Measurements from ENCODE around the gene IL1RAPL1. TPM values are rescaled to one million over a fixed set of nuclear protein-coding genes. Genes with fewer than 3 reads are reported as not detected.
"Not testable (repeated sequence)": the region's sequence is repeated elsewhere in the genome, so short reads cannot be mapped to it uniquely, and the experiment has no call there.

IL1RAPL1 gene
- total RNA-seq, 4 donors from 2014 or later: 0.42 to 0.99 (median 0.46) TPM

DNA sequence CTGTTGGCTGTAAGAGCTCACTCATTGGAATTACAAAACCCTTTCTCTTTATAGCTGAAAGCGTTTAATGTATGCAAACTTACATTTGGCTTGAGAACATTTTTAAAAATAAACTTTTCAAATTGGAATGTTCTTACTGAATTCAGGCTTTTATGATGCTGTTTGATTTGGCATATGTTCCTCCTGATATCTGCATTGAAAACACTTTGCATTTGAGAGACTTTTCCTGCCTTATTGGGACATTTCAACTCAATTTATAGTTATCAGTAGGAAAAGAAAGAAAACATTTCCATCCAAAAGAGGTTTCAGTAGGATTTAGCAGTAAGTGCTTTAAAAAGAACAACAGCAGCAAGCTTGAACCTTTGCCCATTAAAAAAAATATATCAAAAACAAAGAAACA, 520.0 kb downstream of the IL1RAPL1 start:
- Histone ChIP-seq H3K36me3 (no peaks in the 10 kb centered on the region), H3K4me1 (no peaks in the 10 kb centered on the region), H3K27ac (replicated peaks in 1 of 4) (no peak overlapping the region), H3K9me3 (peaks cover 0 to 3% (median 0%) of the 10 kb centered on the region in 4 donors), H3K4me3 (no peak overlapping the region), H3K27me3 (no peaks in the 10 kb centered on the region)
- DNase-seq (ENCODE audit: extremely low spot score): no peak
- 41% methylated on average over 1 of the region's 1 CpG for WGBS
- TF ChIP-seq POLR2AphosphoS5 (IDR thresholded peaks at IDR 0.05) (no peak), POLR2A (IDR thresholded peaks at IDR 0.05; ENCODE audit: low read depth) (no peak), EP300 (IDR thresholded peaks at IDR 0.05) (no peak)
- TF ChIP-seq, protein P1, sequence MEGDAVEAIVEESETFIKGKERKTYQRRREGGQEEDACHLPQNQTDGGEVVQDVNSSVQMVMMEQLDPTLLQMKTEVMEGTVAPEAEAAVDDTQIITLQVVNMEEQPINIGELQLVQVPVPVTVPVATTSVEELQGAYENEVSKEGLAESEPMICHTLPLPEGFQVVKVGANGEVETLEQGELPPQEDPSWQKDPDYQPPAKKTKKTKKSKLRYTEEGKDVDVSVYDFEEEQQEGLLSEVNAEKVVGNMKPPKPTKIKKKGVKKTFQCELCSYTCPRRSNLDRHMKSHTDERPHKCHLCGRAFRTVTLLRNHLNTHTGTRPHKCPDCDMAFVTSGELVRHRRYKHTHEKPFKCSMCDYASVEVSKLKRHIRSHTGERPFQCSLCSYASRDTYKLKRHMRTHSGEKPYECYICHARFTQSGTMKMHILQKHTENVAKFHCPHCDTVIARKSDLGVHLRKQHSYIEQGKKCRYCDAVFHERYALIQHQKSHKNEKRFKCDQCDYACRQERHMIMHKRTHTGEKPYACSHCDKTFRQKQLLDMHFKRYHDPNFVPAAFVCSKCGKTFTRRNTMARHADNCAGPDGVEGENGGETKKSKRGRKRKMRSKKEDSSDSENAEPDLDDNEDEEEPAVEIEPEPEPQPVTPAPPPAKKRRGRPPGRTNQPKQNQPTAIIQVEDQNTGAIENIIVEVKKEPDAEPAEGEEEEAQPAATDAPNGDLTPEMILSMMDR (IDR thresholded peaks at IDR 0.05): no peak
- intact Hi-C loops (cut with DNase I): no loop called here

DNA sequence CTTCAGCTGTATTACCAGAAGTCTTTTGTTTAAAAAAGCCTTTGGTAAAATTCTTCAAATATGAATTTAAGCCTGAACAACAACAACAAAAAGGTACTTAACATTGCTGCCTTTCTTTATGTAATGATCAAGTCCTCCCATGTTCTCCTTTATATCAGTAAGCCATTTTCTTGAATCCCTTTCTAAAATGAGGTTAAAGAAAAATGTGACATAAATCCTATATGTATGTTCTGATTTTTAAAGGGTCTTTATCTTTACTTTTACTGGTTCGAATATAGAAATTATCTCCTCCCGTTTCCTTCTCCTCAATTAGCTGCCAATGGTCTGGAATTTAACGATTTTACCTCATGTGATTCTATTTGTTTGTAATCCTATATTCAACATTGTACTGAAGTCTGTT, 522.8 kb downstream of the IL1RAPL1 start:
- Histone ChIP-seq H3K36me3 (no peaks in the 10 kb centered on the region), H3K4me1 (no peaks in the 10 kb centered on the region), H3K27me3 (no peaks in the 10 kb centered on the region), H3K9me3 (no peaks in the 10 kb centered on the region), H3K4me3 (no peak overlapping the region), H3K27ac (replicated peaks in 1 of 4) (no peak overlapping the region)
- DNase-seq (ENCODE audit: extremely low spot score): no peak
- intact Hi-C loops (cut with DNase I): no loop called here
- no peak for TF ChIP-seq EP300 (IDR thresholded peaks at IDR 0.05)
- TF ChIP-seq POLR2A (IDR thresholded peaks at IDR 0.05; ENCODE audit: low read depth): no peak
- TF ChIP-seq, protein P1 (IDR thresholded peaks at IDR 0.05): no peak
- TF ChIP-seq POLR2AphosphoS5 (IDR thresholded peaks at IDR 0.05): no peak
- WGBS: 73% methylated on average over 3 of the region's 3 CpGs

DNA sequence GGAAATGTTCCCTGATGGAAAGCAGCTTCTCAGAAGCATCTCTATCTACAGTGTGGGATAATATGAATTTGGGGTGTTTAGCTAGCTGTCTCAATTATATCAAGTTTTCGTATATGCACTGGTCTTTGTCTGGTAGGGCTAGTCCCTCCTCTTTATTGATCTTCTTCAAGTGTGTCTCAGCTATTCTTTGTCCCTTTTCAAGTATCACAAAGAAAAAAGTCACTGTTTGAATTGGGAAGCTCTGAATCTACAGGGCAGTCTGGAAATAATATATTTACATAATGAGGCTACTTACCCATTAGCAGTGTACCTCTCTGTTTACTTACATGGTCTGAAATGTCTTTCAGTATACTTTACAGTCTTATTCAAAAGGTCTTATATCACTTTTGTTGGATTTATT, 526.0 kb downstream of the IL1RAPL1 start:
- no peaks in the 10 kb centered on the region for H3K9me3 ChIP-seq
- intact Hi-C loops (cut with DNase I): no loop called here
- H3K4me1 ChIP-seq: no peaks in the 10 kb centered on the region
- TF ChIP-seq EP300 (IDR thresholded peaks at IDR 0.05) (no peak), POLR2A (IDR thresholded peaks at IDR 0.05; ENCODE audit: low read depth) (no peak), POLR2AphosphoS5 (IDR thresholded peaks at IDR 0.05) (no peak)
- TF ChIP-seq, protein P1 (IDR thresholded peaks at IDR 0.05): no peak
- DNase-seq (ENCODE audit: extremely low spot score): no peak
- H3K36me3 ChIP-seq: no peaks in the 10 kb centered on the region
- no peak overlapping the region for H3K27ac ChIP-seq (replicated peaks in 1 of 4)
- H3K4me3 ChIP-seq: no peak overlapping the region
- 78% methylated on average over 1 of the region's 1 CpG for WGBS
- H3K27me3 ChIP-seq: no peaks in the 10 kb centered on the region

DNA sequence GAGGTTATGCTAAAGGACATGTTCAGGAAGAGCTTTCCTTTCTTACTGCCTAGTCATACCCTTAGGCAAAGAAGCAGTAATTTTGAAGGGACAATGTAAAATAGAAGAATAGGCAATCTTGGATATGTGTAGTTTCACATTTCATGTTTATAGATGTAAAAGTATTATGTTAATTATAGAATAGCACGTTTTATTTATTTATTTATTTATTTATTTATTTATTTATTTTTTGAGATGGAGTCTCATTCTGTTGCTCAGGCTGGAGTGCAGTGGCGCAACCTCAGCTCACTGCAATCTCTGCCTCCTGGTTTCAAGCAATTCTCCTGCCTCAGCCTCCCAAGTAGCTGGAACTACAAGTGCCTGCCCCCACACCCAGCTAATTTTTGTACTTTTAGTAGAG, 535.6 kb downstream of the IL1RAPL1 start:
- H3K27ac ChIP-seq (replicated peaks in 1 of 4); DNase-seq (ENCODE audit: extremely low spot score); H3K4me3 ChIP-seq; H3K9me3 ChIP-seq; intact Hi-C loops (cut with DNase I); H3K4me1 ChIP-seq; H3K27me3 ChIP-seq; H3K36me3 ChIP-seq: not testable (repeated sequence)
- 58% methylated on average over 2 of the region's 2 CpGs for WGBS

DNA sequence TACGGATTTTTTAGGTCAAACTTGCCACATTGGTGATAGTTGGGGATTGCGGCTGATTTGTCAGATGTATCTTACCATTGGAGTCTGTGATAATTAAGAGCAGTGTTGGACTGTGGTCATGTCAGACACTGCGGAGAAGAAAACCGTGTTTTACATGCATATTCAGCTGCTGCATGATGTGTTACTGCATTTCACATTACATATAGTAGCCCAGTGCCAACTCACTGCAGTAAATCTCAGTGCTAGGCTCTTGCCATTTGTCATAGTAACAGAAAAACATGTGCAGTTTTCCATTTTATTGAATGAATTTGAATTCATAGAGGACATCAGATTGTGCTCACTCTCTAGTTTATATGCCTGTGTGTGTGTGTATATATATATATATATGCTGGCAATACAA, 543.7 kb downstream of the IL1RAPL1 start:
- Histone ChIP-seq H3K36me3 (no peaks in the 10 kb centered on the region), H3K27ac (replicated peaks in 1 of 4) (no peak overlapping the region), H3K27me3 (no peaks in the 10 kb centered on the region), H3K4me3 (no peak overlapping the region), H3K9me3 (no peaks in the 10 kb centered on the region), H3K4me1 (no peaks in the 10 kb centered on the region)
- 74% methylated on average over 4 of the region's 4 CpGs for WGBS
- no peak for DNase-seq (ENCODE audit: extremely low spot score)
- no peak for TF ChIP-seq POLR2AphosphoS5 (IDR thresholded peaks at IDR 0.05)
- no peak for TF ChIP-seq POLR2A (IDR thresholded peaks at IDR 0.05; ENCODE audit: low read depth)
- TF ChIP-seq, protein P1 (IDR thresholded peaks at IDR 0.05): no peak
- TF ChIP-seq EP300 (IDR thresholded peaks at IDR 0.05): no peak
- intact Hi-C loops (cut with DNase I): no loop called here

Data from esophagus muscularis mucosa (tissue), 4 donors.